ENCODE results near the gene LCN1. TPM values are rescaled to one million over a fixed set of nuclear protein-coding genes. Genes with fewer than 3 reads are reported as not detected.

The LCN1 gene
- total RNA-seq, 1 experiment from 2014 or later, result not detected

GRCh38 chr9:135487281-135488012, 33.8 kb upstream of the LCN1 start:
- no peaks in the 10 kb centered on the region for H3K4me1 ChIP-seq (ENCODE audit: insufficient read depth, low read length)
- H2AFZ ChIP-seq (ENCODE audit: low read length), result no peak overlapping the region
- H3K4me3 ChIP-seq (ENCODE audit: low read length), result no peak overlapping the region
- H3K4me2 ChIP-seq (ENCODE audit: low read length), result no peak overlapping the region
- H3K27me3 ChIP-seq (ENCODE audit: low read length), result no peaks in the 10 kb centered on the region
- H3K79me2 ChIP-seq (ENCODE audit: low read length), result peaks cover 3% of the 10 kb centered on the region; the same call in 1 of the 2 replicates
- DNase-seq (no peak), ATAC-seq (no peak)
- intact Hi-C loops (cut with micrococcal nuclease), result no loop called here
- no peaks in the 10 kb centered on the region for H3K9me2 ChIP-seq (replicated peaks; ENCODE audit: low read length)
- ChIA-PET POLR2A (ENCODE audit: unreplicated experiment) (no interaction called here), CTCF (no interaction called here)
- TF ChIP-seq EZH2phosphoT487 (IDR thresholded peaks at IDR 0.05; ENCODE audit: borderline replicate concordance, low read length), result no peak
- TF ChIP-seq EZH2 (IDR thresholded peaks at IDR 0.05; ENCODE audit: low read length, unreplicated experiment), result no peak
- TF ChIP-seq, protein P1, sequence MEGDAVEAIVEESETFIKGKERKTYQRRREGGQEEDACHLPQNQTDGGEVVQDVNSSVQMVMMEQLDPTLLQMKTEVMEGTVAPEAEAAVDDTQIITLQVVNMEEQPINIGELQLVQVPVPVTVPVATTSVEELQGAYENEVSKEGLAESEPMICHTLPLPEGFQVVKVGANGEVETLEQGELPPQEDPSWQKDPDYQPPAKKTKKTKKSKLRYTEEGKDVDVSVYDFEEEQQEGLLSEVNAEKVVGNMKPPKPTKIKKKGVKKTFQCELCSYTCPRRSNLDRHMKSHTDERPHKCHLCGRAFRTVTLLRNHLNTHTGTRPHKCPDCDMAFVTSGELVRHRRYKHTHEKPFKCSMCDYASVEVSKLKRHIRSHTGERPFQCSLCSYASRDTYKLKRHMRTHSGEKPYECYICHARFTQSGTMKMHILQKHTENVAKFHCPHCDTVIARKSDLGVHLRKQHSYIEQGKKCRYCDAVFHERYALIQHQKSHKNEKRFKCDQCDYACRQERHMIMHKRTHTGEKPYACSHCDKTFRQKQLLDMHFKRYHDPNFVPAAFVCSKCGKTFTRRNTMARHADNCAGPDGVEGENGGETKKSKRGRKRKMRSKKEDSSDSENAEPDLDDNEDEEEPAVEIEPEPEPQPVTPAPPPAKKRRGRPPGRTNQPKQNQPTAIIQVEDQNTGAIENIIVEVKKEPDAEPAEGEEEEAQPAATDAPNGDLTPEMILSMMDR (conservative IDR thresholded peaks at IDR 0.05; ENCODE audit: low read depth, low read length), result no peak
- no peaks in the 10 kb centered on the region for H4K20me1 ChIP-seq (ENCODE audit: low read length)
- H3K27ac ChIP-seq (ENCODE audit: low read length), result no peak overlapping the region
- no peak overlapping the region for H3K9ac ChIP-seq (ENCODE audit: low read length)
- no TSS peak for BruUV-seq (replicated peaks)
- H3F3A ChIP-seq (ENCODE audit: low read length, unreplicated experiment), result no peaks in the 10 kb centered on the region
- no peaks in the 10 kb centered on the region for H3K36me3 ChIP-seq (ENCODE audit: low read depth, low read length)
- H3K9me3 ChIP-seq (ENCODE audit: low read length), result no peaks in the 10 kb centered on the region

GRCh38 chr9:135488013-135488330, 33.3 kb upstream of the LCN1 start:
- CTCF ChIA-PET, result no interaction called here
- no peaks in the 10 kb centered on the region for H3K36me3 ChIP-seq (ENCODE audit: low read depth, low read length)

DNA sequence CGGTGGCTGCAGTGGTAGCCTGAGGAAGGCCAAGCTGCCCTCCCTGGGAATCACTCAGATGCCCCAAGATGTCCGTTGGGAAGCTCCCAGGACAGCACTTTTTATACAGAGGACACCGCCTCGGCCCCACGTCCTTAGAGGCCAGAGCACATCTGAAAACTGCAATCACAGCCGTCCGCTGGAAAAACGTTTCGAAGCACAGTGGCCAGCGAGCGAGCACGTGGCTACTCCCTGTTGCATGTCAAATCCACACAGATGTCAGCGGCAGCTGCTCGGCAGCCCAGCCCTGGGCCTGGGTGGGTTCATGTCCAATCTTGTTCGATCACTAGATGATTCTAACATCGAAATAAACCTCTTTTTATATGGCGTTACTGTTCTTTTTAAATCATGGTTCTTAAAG, 32.7 kb upstream of the LCN1 start:
- Histone ChIP-seq H3K4me2 (ENCODE audit: low read length) (no peak overlapping the region), H3K9me3 (ENCODE audit: low read length) (no peaks in the 10 kb centered on the region), H3K79me2 (ENCODE audit: low read length) (no peaks in the 10 kb centered on the region), H4K20me1 (ENCODE audit: low read length) (no peaks in the 10 kb centered on the region), H2AFZ (ENCODE audit: low read length) (no peak overlapping the region), H3K4me1 (ENCODE audit: insufficient read depth, low read length) (no peaks in the 10 kb centered on the region), H3K27me3 (ENCODE audit: low read length) (no peaks in the 10 kb centered on the region), H3K9ac (ENCODE audit: low read length) (no peak overlapping the region), H3K4me3 (ENCODE audit: low read length) (no peak overlapping the region), H3K27ac (ENCODE audit: low read length) (no peak overlapping the region), H3K36me3 (ENCODE audit: low read depth, low read length) (no peaks in the 10 kb centered on the region), H3K9me2 (replicated peaks; ENCODE audit: low read length) (no peaks in the 10 kb centered on the region), H3F3A (ENCODE audit: low read length, unreplicated experiment) (no peaks in the 10 kb centered on the region)
- intact Hi-C loops (cut with micrococcal nuclease), result no loop called here
- no peak for TF ChIP-seq EZH2phosphoT487 (IDR thresholded peaks at IDR 0.05; ENCODE audit: borderline replicate concordance, low read length)
- TF ChIP-seq, protein P1 (conservative IDR thresholded peaks at IDR 0.05; ENCODE audit: low read depth, low read length), result no peak
- TF ChIP-seq EZH2 (IDR thresholded peaks at IDR 0.05; ENCODE audit: low read length, unreplicated experiment), result no peak
- BruUV-seq (replicated peaks), result no TSS peak
- ATAC-seq (no peak), DNase-seq (no peak)
- ChIA-PET CTCF (no interaction called here), POLR2A (ENCODE audit: unreplicated experiment) (no interaction called here)

More at GRCh38 chr9:135488013-135488330, 33.3 kb upstream of the LCN1 start:
- H3K9ac ChIP-seq (ENCODE audit: low read length), result no peak overlapping the region
- TF ChIP-seq EZH2phosphoT487 (IDR thresholded peaks at IDR 0.05; ENCODE audit: borderline replicate concordance, low read length) (no peak), EZH2 (IDR thresholded peaks at IDR 0.05; ENCODE audit: low read length, unreplicated experiment) (no peak)
- TF ChIP-seq, protein P1 (conservative IDR thresholded peaks at IDR 0.05; ENCODE audit: low read depth, low read length), result no peak
- no peak overlapping the region for H3K4me3 ChIP-seq (ENCODE audit: low read length)
- no peak overlapping the region for H3K27ac ChIP-seq (ENCODE audit: low read length)
- H3K27me3 ChIP-seq (ENCODE audit: low read length), result no peaks in the 10 kb centered on the region
- no peaks in the 10 kb centered on the region for H3K9me2 ChIP-seq (replicated peaks; ENCODE audit: low read length)
- no TSS peak for BruUV-seq (replicated peaks)
- ATAC-seq (no peak), DNase-seq (no peak)
- no peaks in the 10 kb centered on the region for H3F3A ChIP-seq (ENCODE audit: low read length, unreplicated experiment)
- no peaks in the 10 kb centered on the region for H3K79me2 ChIP-seq (ENCODE audit: low read length)
- H3K4me1 ChIP-seq (ENCODE audit: insufficient read depth, low read length), result no peaks in the 10 kb centered on the region
- no peaks in the 10 kb centered on the region for H3K9me3 ChIP-seq (ENCODE audit: low read length)
- no peak overlapping the region for H3K4me2 ChIP-seq (ENCODE audit: low read length)
- no peaks in the 10 kb centered on the region for H4K20me1 ChIP-seq (ENCODE audit: low read length)
- POLR2A ChIA-PET (ENCODE audit: unreplicated experiment), result no interaction called here
- H2AFZ ChIP-seq (ENCODE audit: low read length), result no peak overlapping the region
- intact Hi-C loops (cut with micrococcal nuclease), result no loop called here

Data from PC-3 (cell line).